Cardiac fibroblast (primary cell): ENCODE measurements around the gene AFF3.

Experiments
- DNase-seq, 2 donors: peaks; one replicate each; pipeline versions ENCODE4 v3.0.0 to v3.0.0-alpha.2; 2010; ENCODE audit warnings: low read depth in 2 of 2
- H3K4me3 ChIP-seq, 2 donors: replicated peaks in 1 of 2; 1 replicate in 1 of 2; 2 replicates in 1 of 2; pipeline ENCODE4 v1.5.1; 2011; ENCODE audit warnings: low read depth in 2 of 2, low read length in 2 of 2, mild to moderate bottlenecking in 2 of 2, moderate library complexity in 1 of 2
- CTCF ChIP-seq: IDR thresholded peaks from one replicate; pipeline ENCODE4 v1.5.1; 2011; ENCODE audit warnings: low read depth, mild to moderate bottlenecking, low read length, inconsistent platforms

The AFF3 gene

GRCh38 chr2:99679518-99679917, 462.9 kb downstream of the AFF3 start:
- no peak overlapping the region for H3K4me3 ChIP-seq
- DNase-seq: no peak
- no peak for TF ChIP-seq CTCF

- H3K4me3 ChIP-seq: no peak overlapping the region
- no peak for TF ChIP-seq CTCF
- no peak for DNase-seq
These were observed 463.8 kb downstream of the AFF3 start for GRCh38 chr2:99678625-99679024.

GRCh38 chr2:99677814-99678213, 464.6 kb downstream of the AFF3 start:
- DNase-seq: no peak

DNA sequence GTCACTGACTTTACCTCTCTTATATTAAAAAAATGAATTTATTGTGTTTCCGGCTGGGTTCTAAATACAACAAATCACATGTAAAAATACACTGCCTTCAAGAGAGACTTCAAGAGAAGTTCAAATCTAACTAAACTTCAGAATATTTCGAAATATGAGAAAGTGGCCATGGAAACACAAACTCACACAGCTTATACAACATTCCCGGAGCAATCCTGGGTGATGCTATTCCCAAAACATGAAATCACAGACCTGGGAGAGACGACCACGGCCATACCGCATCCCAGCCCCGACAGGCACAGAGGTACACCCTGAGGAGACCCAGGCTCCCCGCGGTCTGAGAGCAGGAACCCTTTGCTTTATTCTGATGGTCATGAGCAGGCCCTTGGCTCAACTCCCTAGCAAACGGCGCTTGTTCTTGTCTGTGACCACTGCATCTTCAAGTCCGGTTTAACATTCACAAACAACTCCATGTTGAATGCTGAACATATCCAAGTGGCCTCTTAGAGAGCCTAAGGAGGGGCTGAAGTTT, 467.2 kb downstream of the AFF3 start:
- TF ChIP-seq CTCF: no peak
- no peak overlapping the region for H3K4me3 ChIP-seq
- no peak for DNase-seq

More at GRCh38 chr2:99677814-99678213, 464.6 kb downstream of the AFF3 start:
- TF ChIP-seq CTCF: no peak
- no peak overlapping the region for H3K4me3 ChIP-seq

- TF ChIP-seq CTCF: no peak
- DNase-seq: no peak
- no peak overlapping the region for H3K4me3 ChIP-seq
These were observed 468.3 kb downstream of the AFF3 start for GRCh38 chr2:99674090-99674489.

DNA sequence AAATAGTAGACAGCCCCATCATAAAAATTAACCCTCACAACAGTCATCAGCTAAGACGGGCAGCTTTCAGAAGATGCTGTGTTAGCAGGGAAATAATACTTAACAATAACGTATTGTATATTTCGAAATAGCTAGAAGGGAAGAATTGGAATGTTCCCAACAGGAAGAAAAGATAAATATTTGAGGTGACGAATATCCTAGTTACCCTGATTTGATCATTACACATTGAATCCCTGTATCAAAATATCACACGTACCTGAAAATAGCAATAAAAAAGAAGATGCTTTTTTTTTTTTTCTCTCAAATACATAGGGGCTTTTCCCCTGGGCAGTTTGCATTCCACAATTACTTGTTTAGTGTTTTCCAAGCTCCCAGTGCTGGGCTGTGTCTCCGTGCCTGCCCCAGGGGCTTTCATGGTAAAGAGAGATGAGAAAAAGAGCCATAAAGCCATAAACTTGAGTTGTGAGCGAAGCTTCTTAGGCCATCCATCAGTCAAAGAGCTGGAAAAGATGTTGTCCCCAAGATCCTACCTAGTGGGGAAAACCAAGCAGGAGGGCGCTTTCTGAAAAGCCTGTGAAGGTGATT, 469.5 kb downstream of the AFF3 start:
- no peak for DNase-seq
- no peak for TF ChIP-seq CTCF
- H3K4me3 ChIP-seq: no peak overlapping the region
